GM19351 (cell line): Measurements from ENCODE around the gene NAPA.

Source experiments
- ATAC-seq: cut with Tn5 transposase; IDR thresholded peaks from one replicate; pipeline ENCODE4 v1.9.1; 2021; ENCODE audit warnings: mild to moderate bottlenecking, moderate library complexity; ENCODE audit not compliant: unreplicated experiment

NAPA gene

GRCh38 chr19:47514869-47515588 lies at the start of gene NAPA:
Gene NAPA, minus strand, starts transcription at chr19:47515063. Its CDS starts 123 bp downstream, at chr19:47514940.
- ATAC-seq = peak; percentile 81

- ATAC-seq = no peak
Measured at GRCh38 chr19:47564081-47564480, 49.2 kb upstream of the NAPA start.

DNA sequence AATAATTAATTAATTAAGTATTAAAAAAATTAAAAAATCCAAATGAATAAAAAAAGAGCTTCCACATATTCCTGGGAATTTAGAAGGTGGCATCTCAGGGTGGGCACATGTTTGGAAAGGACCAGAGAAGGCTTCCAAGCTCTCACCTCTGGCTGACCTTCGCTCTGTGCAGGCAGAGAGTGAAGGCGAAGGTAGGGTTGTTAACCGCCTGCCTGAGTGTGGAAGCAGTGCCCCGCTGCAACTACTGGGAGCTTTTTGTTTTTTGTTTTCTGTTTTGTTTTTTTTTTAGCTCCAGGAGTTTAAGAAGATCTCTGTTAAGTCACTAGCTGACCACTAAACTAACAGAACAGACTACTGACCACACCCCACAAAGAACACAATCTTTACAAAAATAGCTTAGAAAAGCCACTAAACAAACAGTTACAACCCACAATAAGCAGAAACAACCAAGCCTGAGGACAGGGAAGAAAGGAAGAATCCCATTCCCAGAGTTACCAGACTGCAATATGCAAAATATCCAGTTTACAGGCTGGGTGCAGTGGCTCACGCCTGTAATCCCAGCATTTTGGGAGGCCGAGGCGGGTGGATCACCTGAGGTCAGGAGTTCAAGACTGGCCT lies 46.7 kb upstream of the NAPA start:
- ATAC-seq = no peak

GRCh38 chr19:47560999-47561398 lies 46.1 kb upstream of the NAPA start:
- no peak for ATAC-seq

DNA sequence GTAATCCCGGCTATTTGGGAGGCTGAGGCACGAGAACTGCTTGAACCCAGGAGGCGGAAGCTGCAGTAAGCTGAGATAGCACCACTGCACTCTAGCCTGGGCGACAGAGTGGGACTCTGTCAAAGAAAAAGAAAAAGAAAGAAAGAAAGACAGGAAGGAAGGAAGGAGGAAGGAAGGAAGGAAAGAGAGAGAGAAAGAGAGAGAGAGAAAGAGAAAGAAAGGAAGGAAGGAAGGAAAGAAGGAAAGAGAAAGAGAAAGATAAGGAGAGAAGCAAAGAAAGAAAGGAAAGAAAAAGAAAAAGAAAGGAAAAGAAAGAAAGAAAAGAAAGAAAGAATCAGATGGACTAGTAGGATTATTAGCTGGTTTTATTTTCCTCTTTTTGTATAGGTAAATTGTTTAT lies 35.3 kb upstream of the NAPA start:
- no peak for ATAC-seq

DNA sequence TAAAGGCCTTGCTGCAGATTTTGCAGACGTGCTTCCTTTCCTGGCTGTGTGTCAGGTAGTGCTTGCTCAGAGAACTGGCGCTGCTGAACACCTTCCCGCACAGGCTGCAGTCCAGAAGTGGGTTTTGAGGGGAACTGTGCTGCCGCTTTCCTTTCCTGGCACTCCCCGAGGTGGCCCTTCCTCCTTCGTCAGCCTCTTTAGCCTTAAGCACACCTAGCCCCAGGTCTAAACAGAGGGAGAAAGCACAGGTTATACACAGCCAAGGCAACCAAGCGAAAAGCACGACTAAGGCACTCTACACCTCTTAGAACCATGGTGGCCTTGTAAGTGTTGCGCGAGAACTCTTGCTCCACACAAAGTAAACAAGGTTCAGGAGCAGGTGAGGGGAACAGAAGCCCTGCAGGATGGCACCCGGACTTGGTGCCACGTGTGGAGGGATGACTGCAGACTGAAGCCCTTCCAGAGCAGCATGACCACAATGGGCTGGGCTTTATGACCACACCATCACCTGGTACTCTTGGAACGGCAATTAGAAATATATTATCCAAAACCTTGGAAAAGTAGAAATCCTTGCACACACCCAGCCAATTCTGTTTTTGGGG lies 34.5 kb upstream of the NAPA start:
- ATAC-seq = no peak

DNA sequence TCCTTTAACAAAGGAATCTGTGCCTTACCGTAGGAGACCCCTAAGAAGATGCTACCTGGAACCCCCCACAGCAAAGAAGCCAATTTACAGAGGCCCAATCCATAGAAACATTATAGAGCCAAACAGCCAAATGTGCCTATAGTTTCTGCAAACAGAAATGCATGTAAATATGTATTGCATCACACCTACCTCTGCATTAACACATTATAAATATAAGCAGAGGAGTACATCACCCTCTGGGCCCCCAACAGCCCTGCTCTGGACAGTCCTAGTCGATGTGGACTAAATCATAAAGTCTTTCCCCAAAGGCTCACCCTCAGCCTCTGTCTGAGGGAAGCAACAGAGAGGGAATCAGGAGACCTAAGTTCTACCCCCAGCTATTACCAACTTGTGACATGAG lies 32.3 kb upstream of the NAPA start:
- ATAC-seq = no peak

DNA sequence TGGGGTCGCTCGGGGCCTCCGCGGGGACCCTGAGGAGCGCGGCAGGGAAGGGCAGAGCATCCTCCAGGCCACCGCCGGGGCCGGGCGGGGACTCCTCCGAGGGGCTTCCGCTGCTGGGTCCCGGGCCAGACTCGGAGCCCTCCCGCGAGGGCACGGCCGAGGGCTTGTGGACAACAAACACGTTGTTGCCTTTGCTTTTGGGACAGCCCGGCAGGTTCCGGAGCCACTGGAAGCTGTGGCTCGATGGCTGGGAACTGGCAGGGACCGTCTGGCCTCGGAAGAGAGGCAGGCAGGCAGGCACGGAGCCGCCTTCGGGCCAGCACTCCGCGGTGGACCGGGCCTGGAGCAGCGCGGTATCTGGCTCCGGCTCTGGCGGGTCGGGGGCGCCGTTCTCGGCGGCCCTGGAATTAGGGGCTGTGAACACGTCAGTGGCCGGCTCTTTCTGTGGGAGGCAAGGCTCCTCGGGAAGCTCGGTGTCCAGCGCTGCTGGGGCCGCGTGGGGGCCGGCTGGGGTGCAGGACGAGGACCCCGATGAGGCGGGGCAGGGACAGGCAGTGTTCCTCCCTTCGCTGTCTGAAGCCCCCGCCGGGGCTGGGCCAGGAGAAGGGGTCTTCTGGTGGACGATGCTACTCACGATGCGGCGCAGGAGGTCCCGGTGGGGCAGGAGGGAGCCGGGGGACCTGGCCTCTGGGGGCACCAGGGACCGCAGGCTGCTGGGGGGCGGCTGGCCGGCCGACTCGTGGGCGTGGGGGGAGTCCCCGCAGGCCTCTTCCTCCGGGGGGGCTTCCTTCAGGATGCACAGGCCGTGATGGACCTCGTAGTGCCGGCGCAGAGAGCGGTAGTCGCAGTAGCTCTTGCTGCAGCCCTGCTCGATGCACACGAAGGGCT lies 30.4 kb upstream of the NAPA start:
- no peak for ATAC-seq

DNA sequence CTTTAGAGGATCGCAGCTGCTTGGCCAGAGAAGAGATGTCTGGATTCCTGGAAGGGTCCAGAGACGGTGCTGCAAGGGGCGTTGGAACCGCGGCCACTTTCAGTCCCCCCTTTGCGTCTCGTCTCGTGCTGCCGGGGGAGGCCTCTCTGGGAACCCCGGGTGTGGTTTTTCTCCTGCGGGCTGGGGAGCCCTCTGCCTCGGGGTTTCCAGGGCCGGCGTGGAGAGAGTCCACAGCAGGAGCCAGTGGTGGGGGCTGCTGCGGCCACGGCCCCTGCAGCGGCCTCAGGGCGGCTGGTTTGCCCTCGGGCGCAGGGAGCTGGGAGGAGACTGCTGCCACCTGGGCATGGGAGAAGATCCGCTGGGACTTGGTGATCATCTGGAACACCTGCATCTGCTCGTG lies 29.6 kb upstream of the NAPA start:
- ATAC-seq = no peak

GRCh38 chr19:47544075-47544474 lies 29.2 kb upstream of the NAPA start:
- ATAC-seq = no peak

DNA sequence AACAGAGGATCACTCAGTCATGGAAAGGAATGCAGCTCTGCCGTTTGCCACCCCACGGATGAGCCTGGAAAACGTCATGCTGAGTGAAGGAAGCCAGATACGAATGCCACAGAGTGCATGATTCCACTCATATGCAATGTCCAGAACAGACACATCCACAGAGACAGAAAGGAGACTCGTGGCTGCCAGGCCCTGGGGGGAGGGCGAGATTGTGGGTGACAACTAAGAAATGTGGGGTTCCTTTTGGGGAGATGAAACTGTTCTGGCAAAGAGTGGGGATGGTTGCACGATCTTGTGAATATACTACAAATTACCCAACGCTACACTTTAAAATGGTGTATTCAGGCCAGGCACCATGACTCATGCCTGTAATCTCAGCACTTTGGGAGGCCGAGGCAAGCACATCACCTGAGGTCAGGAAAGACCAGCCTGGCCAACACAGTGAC lies 27.2 kb upstream of the NAPA start:
- ATAC-seq = no peak

DNA sequence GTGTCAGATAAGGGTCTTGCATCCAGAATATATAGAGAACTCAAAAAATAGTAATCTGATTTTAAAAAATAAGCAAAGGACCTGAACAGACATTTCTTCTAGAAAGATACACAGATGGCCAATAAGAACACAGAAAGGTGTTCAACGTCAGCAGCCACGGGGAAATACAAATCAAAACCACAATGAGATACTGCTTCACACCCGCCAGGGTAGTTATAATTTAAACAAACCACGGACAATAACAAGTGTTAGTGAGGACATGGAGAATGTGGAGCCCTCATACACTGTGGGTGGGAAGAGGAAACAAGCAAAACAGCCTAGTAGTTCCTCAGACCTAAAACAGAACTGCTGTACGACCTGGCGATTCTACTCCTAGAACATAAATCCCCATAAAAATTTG lies 26.7 kb upstream of the NAPA start:
- ATAC-seq = no peak

DNA sequence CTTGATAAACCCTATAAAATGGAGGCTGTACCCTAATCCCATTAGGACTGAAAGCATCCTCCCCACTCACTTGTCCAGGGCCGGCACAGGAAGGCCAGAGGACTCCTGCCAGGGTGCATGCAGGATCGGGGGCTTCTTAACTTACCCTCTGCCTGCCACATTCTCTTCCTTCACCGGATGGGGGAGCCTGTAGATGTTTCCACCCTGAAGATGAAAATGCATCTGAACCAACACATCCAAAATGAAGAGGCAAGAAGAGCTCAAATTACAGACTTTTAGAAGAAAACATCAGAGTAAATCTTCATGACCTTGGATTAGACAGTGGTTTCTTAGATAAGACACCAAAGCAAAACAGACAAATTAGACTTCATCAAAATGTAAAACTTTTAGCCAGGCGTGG lies 25.9 kb upstream of the NAPA start:
- no peak for ATAC-seq

DNA sequence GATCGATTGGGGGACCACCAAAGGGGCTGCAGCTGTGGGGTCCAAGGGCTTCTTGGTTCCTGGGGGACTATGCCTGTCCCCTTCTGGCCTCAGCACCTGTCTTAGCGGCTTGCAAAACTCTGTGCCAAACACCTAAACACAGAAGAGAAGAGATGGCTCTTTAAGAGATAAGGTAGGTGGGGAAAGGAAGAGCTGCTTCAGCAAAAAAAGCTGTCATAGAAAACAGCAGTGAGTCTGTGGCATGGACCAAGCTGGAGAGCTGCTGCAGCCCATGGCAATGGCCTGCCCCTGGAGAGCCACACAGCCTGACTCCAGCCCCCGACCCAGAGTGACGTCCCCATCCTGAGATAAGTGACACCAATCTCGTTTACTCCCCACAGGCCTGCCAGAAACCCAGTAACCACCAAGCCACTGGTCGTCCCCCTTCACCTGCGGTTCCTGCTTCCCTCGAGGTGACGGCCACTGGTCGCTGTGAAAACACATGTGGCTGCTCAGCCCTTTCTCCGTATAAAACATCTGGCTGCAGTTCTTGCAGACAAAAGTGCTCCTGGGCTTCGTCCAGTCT lies 25.0 kb upstream of the NAPA start:
- ATAC-seq = no peak

- no peak for ATAC-seq
Measured at GRCh38 chr19:47538812-47539211, 23.9 kb upstream of the NAPA start.

DNA sequence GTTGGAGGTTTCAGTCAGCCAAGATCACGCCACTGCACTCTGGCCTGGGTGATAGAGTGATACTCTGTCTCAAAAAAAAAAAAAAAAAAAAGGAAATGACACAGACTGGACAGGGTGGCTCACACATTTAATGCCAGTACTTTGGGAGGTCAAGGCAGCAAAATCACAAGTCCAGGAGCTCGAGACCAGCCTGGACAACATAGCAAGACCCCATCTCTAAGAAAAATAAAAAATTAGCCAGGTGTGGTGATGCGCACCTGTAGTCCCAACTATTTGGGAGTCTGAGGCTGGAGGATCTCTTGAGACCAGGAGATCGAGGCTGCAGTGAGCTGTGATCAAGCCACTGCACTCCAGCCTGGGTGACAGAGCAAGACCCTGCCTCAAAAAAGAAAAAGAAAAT lies 22.6 kb upstream of the NAPA start:
- ATAC-seq = no peak

- ATAC-seq = no peak
Measured at GRCh38 chr19:47534628-47535027, 19.8 kb upstream of the NAPA start.

- ATAC-seq = no peak
Measured at GRCh38 chr19:47531640-47532387, 17.0 kb upstream of the NAPA start.

GRCh38 chr19:47529018-47529742 lies 14.3 kb upstream of the NAPA start:
- no peak for ATAC-seq

DNA sequence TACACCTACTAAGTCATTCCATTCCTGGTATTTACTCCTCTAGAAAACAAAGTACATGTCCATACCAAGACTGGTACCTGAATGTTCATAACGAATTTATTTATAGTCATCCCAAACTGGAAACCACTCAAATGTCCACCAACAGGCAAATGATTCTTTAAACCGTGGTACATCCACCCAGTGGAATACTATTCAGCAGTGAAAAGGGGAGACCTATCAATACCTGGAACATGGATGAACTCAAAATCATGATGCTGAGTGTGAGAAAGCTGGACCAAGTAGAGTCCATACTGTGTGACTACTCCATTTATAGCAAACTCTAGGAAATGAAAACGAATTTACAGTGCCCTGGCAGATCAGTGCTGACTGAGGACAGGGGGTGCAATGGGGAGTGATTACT lies 11.9 kb upstream of the NAPA start:
- ATAC-seq = no peak
